ENCODE data around the gene RASSF5. TPM values are rescaled to one million over a fixed set of nuclear protein-coding genes. Genes with fewer than 3 reads are reported as not detected.

The RASSF5 gene
- total RNA-seq, 2 donors from 2014 or later: 0.20 to 0.26 TPM

DNA sequence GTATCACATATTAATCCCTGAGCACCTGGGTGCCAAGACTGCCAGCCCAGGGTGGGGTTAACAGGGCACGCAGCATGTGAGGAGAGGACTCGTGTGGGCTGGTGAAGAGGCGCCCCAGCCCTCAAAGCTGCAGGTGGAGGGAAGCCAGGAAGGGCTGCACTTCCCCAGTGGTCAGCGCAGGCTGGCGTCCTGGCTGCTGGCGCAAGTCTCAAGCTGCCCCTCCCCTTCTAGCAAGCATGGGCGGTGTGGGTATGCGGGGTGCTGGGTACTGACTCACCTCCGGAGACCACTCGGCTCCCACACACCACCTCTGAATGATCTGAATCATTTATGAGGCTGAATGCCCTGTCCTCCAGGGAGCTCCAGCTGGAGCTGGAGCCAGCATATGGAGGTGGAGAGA lies 60.9 kb downstream of the RASSF5 start:
- peaks cover 17% of the 10 kb centered on the region for H3K27me3 Mint-ChIP-seq (ENCODE audit: insufficient read depth)
- Histone ChIP-seq H3K27me3 (ENCODE audit: control insufficient read depth, insufficient read depth, low read length, poor library complexity, severe bottlenecking) (peaks cover 7% of the 10 kb centered on the region), H3K4me1 (ENCODE audit: control insufficient read depth, insufficient read depth, low read length) (no peaks in the 10 kb centered on the region), H3K9ac (ENCODE audit: extremely low read depth, low read length, poor library complexity, severe bottlenecking) (no peak overlapping the region), H3K9me3 (ENCODE audit: control insufficient read depth, low read length) (no peaks in the 10 kb centered on the region), H3K36me3 (ENCODE audit: control insufficient read depth, insufficient read depth, low read length) (no peaks in the 10 kb centered on the region), H3K27ac (ENCODE audit: low read depth, low read length) (no peak overlapping the region), H3K4me3 (ENCODE audit: low read length) (no peak overlapping the region)
- no peaks in the 10 kb centered on the region for H3K4me1 Mint-ChIP-seq
- no peak for DNase-seq
- H3K27ac Mint-ChIP-seq: no peak overlapping the region
- TF ChIP-seq, protein P1, sequence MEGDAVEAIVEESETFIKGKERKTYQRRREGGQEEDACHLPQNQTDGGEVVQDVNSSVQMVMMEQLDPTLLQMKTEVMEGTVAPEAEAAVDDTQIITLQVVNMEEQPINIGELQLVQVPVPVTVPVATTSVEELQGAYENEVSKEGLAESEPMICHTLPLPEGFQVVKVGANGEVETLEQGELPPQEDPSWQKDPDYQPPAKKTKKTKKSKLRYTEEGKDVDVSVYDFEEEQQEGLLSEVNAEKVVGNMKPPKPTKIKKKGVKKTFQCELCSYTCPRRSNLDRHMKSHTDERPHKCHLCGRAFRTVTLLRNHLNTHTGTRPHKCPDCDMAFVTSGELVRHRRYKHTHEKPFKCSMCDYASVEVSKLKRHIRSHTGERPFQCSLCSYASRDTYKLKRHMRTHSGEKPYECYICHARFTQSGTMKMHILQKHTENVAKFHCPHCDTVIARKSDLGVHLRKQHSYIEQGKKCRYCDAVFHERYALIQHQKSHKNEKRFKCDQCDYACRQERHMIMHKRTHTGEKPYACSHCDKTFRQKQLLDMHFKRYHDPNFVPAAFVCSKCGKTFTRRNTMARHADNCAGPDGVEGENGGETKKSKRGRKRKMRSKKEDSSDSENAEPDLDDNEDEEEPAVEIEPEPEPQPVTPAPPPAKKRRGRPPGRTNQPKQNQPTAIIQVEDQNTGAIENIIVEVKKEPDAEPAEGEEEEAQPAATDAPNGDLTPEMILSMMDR (conservative IDR thresholded peaks at IDR 0.05): no peak
- H3K4me3 Mint-ChIP-seq: no peak overlapping the region
- no peaks in the 10 kb centered on the region for H3K36me3 Mint-ChIP-seq (ENCODE audit: low read depth)
- WGBS, 2 experiments (ENCODE audit: insufficient coverage in 1 of 2, insufficient read length in 1 of 2): 93 to 100% methylated on average over 3 to 10 of the region's 10 CpGs
- H3K9me3 Mint-ChIP-seq: no peaks in the 10 kb centered on the region

DNA sequence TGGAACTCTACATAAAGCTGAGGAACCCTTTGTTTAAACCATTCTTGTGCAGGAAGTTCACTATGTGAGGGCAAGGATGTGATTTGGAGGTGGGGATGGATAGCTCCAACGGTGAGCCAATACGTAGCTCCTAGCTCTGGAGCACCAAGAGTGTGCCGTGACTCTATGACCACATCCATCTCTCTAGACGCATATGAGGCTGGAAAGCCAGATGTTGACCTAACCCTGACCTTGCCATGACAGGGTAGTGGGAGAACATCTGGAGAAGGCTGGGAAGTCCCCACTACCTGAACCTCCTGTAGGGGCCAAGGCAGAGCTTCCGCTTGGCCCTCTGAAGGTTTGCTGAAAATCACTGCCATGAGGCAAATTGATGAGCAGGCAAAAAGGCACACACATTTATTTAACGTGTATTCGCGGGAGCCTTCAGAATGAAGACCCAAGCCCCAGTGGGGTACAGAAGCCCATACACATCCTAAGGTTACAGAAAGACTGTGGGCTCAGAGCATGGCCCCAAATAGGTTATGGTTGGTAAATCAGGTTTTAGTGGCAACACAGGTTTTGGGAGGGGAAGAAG lies 61.5 kb downstream of the RASSF5 start:
- 90% methylated on average over 8 of the region's 8 CpGs for WGBS, 2 experiments (ENCODE audit: insufficient coverage in 1 of 2, insufficient read length in 1 of 2)
- Histone ChIP-seq H3K4me3 (ENCODE audit: low read length) (no peak overlapping the region), H3K36me3 (ENCODE audit: control insufficient read depth, insufficient read depth, low read length) (no peaks in the 10 kb centered on the region), H3K9me3 (ENCODE audit: control insufficient read depth, low read length) (no peaks in the 10 kb centered on the region), H3K27ac (ENCODE audit: low read depth, low read length) (no peak overlapping the region), H3K4me1 (ENCODE audit: control insufficient read depth, insufficient read depth, low read length) (no peaks in the 10 kb centered on the region), H3K27me3 (ENCODE audit: control insufficient read depth, insufficient read depth, low read length, poor library complexity, severe bottlenecking) (peaks cover 7% of the 10 kb centered on the region), H3K9ac (ENCODE audit: extremely low read depth, low read length, poor library complexity, severe bottlenecking) (no peak overlapping the region)
- Mint-ChIP-seq H3K4me1 (no peaks in the 10 kb centered on the region), H3K4me3 (no peak overlapping the region), H3K36me3 (ENCODE audit: low read depth) (no peaks in the 10 kb centered on the region), H3K27me3 (ENCODE audit: insufficient read depth) (peaks cover 17% of the 10 kb centered on the region), H3K9me3 (no peaks in the 10 kb centered on the region), H3K27ac (no peak overlapping the region)
- no peak for DNase-seq
- TF ChIP-seq, protein P1 (conservative IDR thresholded peaks at IDR 0.05): no peak

DNA sequence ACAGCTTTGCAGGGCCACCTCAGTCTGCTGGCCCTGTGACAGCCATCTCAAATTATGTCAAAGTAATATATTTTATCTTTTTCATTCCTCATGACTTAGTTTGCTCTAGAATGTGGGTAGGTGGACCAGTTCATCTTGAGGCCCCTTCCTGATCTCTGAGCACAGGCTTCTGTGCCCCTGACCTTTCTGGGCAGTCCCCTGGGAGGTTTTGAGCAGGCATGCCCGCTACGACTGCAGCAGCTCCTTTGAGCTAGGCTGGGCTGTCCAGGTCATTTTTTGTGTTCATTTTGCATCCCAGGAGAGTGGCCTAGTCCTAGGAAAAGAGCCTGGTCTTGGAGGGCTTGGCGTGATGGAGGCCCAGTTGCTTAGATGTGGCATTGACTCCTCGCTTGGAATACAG lies 62.2 kb downstream of the RASSF5 start:
- peaks cover 14% of the 10 kb centered on the region for H3K27me3 Mint-ChIP-seq (ENCODE audit: insufficient read depth)
- TF ChIP-seq, protein P1 (conservative IDR thresholded peaks at IDR 0.05): no peak
- 88 to 90% methylated on average over 2 to 4 of the region's 4 CpGs for WGBS, 2 experiments (ENCODE audit: insufficient coverage in 1 of 2, insufficient read length in 1 of 2)
- Histone ChIP-seq H3K9me3 (ENCODE audit: control insufficient read depth, low read length) (no peaks in the 10 kb centered on the region), H3K27me3 (ENCODE audit: control insufficient read depth, insufficient read depth, low read length, poor library complexity, severe bottlenecking) (peaks cover 5% of the 10 kb centered on the region), H3K4me1 (ENCODE audit: control insufficient read depth, insufficient read depth, low read length) (no peaks in the 10 kb centered on the region), H3K36me3 (ENCODE audit: control insufficient read depth, insufficient read depth, low read length) (no peaks in the 10 kb centered on the region), H3K4me3 (ENCODE audit: low read length) (no peak overlapping the region), H3K27ac (ENCODE audit: low read depth, low read length) (no peak overlapping the region), H3K9ac (ENCODE audit: extremely low read depth, low read length, poor library complexity, severe bottlenecking) (no peak overlapping the region)
- no peaks in the 10 kb centered on the region for H3K4me1 Mint-ChIP-seq
- no peaks in the 10 kb centered on the region for H3K9me3 Mint-ChIP-seq
- no peaks in the 10 kb centered on the region for H3K36me3 Mint-ChIP-seq (ENCODE audit: low read depth)
- no peak for DNase-seq
- H3K27ac Mint-ChIP-seq: no peak overlapping the region
- no peak overlapping the region for H3K4me3 Mint-ChIP-seq
